DMS114 treated with DMSO at 0.1 percent for 48 hours (cell line): ENCODE measurements around the gene MAML2.

Experiments used
- DNase-seq: peaks from one replicate; lab custom pipeline; 2025; ENCODE audit not compliant: unreplicated experiment; lab: John Stamatoyannopoulos, UW

Gene MAML2

DNA sequence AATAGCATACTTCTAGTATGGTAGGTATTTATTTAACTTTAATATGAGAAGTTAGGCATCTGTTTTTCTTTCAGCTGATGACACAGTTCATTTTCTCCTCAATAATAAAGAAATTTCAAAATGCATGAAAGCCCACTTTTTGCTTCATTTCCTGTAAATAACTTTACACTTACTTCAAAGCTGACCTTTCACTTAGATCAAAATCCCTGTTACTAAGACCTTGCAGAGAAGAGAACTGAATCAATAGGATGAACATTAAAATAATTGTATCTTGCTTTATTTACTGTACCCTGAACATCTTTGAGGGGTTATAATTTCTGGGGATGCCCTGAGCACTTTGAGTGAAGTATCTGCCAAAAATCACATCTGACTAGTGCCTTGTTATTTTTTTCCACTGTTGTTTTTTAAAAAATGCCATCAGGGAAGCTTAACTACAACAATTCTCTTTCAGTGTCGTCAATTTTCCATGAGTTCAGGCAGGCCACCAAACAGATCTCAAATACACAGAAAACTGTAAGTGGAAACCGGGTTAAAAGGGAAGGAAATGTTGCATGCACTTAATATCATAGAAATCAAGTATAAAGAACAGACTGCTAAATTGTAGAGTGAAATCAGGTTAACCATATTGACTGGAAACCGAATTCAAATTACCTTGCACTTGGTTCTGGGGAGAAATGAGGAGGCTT lies 206.2 kb downstream of the MAML2 start:
- no peak for DNase-seq

DNA sequence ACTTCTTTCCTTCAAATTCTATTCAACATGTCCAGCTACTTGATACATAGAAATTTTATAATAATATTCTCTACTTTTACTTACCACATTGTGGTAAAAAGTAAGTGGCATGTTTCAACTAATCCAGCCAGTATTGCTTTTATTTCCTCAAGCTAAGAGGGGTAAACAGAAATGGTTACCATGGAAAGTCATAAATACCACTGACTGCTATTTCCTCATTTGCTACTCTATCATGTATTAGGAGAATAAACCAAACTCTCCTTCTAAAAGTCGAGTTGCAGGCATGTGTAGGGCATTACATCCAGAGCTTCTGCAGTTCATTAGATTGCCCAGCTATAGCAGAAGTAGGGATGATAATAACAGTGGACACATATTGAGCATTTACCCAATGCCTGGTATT lies 208.4 kb downstream of the MAML2 start:
- no peak for DNase-seq

DNA sequence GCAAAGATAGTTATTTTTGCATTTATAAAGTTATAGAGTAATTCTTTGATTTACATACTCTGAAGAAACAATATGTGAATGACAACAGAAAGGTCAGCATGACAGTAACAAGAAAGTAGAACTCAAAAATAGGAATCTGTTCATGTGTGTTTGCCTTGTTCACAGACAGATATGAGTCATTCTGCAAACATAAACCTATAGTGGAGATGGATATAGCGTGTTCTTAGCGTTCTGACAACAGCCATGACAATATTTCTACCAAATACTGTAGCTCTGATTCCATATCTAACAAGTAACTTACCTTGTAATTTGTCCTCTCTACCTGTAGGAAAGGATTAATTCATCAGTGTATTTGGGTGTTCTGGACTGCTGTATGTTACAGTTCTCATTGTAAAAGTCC lies 210.6 kb downstream of the MAML2 start:
- DNase-seq = no peak

DNA sequence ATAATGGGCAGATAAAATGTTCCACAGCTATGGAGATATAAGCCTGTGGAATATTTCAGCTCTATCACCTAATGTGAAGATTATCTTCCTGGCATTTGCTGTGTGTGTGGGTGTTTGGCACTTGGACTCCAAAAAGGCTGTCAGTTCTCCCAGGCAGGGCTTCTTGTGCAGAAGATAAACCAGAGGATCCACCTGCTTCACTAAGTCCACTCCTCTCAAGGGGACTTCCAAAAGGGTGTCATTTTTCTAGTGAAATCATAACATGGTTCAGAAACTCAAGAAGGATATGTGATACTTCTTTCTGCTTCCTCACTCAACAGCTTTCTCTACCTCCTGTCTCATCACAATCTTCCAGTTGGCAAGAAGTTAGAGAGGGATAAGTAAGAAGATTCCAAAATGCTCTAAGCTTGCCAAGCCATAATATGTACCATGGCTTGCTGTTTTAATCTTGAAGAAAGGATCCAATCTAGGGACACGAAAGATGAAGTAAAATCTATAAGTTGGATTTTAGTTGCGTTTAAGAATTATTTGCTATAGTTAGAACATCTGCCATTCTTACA lies 212.9 kb downstream of the MAML2 start:
- no peak for DNase-seq

DNA sequence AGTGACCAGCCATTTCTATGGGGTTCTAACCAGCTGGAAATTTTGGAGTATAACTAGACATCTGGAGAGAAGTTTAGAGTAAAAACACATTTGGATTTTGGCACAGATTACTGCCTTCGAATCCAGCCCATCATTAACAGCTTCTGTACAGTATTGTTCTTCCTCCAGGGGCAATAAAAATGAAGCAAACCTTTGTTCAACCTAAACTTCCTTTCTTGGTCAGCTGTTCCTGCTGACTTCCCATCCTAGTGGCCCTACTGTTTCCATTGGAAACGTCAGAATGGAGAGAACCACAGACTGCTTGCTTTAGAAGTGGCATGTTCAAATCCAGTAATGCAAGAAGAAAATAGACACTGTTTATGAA lies 215.4 kb downstream of the MAML2 start:
- no peak for DNase-seq

DNA sequence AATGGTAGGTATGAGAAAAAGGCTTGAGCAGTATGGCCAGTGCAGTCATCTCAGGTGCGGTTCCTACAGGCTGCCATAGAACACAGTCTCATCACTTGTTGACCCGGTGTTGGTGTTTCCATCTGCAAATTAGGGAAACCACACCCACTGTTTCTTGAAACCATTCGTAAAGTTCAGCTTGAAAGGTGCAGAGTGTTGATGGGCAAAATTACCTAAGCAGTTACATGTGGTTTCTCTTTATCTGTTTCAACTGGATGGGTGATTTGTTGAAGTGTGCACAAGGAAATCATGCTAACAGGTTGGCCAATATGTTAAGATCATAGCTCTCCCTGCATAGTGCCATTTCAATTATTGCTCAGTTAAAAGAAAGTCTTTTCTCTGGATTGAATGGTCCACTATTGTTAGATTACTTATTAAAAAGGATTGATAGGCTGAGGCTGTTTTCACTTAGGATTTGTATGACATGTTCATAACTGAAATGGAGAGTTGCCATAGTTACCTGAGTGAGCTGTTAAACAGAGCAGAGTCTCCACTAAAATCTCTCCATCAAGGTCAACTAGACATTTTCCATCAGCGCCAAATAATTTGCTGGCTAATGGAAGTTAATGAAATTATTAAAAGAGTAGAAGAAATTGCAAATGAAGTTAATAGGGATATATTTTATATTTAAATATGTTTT lies 215.9 kb downstream of the MAML2 start:
- no peak for DNase-seq

DNA sequence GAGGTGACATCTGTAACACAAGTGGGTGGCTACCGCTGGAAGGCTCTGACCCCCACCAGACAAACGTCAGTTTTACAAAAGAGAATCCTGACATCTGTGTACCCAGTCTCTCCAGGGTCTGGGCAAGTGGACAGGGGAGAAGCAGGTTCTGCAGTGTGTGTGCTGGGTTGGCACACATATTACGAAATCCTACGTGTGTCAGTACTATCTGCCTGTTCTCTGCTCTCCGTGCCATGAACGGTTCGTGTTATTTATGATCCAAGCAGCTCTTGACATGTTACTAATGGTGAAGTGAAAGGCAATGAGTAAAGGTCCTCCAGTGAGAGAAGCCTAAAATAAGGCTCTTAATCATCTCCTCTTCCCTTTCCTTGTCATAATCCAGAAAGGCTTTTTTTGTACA lies 217.6 kb downstream of the MAML2 start:
- no peak for DNase-seq

DNA sequence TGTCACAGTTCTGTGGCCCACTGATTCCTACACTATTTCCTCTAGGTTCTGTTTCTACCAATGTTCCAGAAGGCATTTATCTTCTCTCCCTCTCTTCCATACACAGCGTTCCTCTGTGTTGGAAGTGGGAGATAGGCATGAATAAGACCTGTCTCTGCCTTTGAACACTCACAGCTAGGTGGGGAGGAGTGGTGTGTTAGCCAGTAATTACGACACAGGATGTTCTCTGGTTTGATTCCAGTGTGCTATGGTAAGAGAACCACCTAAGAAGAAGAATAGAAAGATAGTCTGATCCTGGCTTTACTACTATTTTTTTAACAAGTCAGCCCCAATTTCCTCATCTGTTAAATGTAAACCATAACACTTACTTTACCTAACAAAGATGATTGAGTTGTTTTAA lies 218.8 kb downstream of the MAML2 start:
- DNase-seq = no peak

DNA sequence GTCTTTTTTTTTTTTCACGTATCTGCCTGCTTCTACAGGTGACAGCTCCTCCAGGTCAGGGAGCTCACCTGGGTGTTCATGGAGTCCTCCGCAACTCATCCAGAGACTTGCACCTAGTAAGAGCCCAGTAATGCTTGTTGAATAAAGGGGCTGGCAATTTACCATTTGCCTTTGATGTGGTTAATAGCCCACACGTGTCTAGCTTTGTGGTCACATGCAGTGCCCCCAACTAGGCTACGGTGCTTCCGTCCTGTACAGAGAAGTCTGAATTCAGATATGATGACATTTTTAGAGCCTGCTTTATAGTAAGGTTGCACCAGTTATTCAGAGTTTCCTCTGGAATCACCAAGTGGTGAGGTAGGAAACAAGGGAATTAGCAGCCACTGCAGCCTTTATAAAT lies 219.7 kb downstream of the MAML2 start:
- no peak for DNase-seq

DNA sequence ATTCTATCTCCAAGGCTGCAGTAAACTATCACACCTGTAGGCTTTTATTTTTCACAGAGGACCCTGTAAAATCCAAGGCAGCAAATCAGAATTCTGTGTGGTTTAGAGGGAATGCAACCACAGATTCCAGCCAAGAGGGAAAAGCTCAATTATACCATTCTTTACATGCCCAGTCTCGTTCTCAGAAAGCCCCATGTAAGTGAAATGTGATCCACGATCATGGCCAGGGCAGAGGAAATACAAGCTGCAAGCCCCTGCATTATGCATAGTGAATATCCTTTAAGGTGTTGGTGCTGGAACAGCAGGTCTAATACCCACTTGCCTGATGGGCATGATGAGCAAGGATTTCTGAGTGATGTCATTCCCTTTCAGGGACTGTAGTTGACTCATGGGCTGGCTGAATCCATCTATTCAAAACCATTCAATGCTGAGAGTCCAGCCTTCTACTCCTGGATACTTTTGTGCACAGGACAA lies 220.4 kb downstream of the MAML2 start:
- DNase-seq = no peak

DNA sequence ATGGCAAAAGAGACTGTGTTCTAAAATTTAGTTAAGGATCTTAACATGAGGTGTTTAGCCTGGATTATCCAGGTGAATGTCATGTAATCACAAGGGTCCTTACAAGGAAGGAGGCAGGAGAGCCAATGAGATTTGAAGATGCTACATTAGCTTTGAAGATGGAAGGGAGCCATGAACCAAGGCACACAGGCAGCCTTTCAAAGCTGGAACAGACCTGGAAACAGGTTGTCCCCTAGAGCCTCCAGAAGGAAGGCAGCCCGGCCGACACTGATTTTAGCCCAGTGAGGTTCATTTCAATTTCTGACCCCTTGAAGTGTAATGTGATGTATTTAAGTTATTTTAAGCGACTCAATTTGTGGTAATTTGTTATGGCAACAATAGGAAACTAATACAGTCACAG lies 223.8 kb downstream of the MAML2 start:
- no peak for DNase-seq

DNA sequence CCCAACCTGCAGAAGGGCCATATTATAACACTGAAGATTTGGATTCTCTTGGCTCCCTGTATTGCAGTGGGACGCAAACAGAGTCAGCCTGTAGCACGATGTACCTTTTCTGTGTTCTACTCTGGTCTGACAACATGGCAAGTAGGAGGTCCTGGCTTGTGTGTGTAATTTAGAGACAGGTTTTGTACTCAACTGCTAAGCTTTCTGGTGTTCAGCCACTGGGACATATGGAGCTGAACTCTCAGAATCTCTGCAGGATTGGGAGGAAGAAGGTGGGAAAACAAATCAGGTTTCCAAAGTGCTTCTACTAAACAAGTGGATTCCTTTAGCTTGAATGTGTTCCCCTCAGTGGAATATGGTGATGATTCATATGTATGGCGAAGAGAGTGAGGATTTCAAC lies 226.6 kb downstream of the MAML2 start:
- DNase-seq = no peak

DNA sequence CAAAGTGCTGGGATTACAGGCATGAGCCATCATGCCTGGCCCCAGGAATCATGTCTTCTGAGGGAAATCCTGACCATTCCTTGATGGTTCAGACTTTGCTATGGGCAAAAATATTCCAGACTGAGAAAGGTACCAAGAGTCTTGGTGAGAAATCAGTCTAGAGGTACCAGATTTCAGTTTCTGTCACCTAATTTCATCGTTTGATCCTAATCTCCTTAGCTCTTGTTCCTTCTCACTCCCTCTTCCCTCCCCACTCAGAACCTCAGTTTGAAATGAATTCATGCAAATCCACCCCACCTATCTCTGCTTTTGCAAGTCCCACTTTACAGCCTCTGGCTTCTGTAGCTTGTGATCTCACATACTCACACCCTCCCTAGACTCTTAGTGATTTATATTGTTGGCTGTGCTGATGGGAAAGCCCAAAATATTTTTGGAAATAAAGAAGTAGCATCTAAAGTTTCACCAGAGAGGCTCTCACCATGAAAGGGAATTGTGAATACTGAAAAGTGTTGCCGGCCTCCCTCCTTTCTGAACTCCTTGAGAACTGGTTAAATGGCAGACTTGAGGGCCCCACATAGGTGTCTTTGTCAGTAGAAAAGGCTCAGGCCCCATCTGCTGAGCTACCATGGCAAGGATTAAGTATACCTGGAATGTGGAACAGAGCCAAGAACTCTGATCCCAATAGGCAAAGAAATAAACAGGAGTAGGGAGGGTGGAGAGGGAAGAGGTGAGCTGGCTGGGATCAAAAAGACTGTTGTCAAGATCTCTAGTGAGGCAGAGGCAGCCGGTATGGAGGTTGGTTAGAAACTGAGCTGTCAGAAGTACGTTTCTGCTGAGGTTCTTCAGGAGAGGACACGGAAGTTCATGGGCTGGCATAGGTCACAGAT lies 228.6 kb downstream of the MAML2 start:
- DNase-seq = no peak

DNA sequence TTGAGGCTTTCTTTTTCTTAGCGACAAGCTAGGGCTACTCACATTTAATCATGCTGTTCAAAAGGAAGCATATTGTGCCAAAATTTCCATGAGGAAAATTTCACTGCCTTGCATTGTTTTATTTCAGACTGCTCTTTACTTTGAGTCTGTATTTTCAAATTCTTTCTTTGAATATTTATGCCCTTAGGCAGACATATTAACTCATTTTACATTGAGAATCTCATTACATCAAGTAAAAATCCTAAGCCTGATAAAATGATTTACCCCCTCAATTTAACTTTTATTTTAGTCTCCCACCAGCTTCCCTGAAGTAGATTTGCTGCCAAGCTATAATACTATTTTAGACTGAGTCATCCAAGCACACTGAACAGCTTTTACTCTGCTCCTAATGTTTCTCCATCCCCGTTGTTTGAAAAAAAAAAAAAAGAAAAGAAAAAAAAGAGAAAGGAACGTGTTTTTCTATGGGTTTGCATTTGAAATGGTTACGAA lies 229.8 kb downstream of the MAML2 start:
- no peak for DNase-seq

DNA sequence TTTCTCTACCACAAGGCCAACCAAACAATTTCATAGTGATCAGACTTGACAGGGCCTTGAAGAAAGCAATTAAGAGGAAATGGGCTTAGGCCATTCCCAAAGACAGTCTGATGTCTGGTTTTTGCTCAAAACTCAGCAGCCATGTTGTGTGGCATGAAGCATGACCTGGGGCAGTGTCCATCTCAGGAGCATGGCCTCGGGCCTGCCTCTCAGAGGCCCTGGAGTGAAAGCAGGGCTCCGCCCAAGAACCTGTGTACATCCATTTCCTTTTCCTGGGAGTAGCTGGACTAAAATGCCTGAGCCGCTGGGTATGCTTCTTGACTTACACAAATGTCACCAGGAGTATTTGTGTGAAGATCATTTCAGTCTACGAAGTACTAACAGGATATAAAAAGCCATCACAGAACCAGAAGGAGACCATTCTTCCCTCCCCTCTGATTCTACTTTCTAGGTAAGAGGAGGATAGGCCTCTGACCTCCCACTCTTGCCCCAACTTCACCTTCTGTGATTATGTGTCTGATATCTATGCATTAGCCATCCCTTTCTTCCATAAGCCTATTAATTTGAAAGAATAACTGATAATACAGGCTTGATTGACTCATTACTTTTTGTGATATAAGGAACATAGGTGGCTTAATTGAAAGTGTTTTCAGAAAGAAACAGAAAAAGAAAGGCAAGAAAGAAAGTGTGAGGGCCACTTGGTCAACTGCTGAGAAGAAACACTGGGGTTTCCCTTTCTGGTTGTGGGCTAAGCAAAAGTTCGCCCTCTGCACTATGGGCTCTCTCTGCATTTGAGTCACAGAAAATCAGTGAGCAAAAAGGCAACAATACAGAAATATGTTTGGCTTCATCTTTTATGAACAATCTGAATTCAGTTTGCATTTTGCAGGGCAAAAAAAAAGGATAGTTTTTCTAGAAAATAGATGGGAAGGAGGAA lies 230.5 kb downstream of the MAML2 start:
- DNase-seq = no peak

DNA sequence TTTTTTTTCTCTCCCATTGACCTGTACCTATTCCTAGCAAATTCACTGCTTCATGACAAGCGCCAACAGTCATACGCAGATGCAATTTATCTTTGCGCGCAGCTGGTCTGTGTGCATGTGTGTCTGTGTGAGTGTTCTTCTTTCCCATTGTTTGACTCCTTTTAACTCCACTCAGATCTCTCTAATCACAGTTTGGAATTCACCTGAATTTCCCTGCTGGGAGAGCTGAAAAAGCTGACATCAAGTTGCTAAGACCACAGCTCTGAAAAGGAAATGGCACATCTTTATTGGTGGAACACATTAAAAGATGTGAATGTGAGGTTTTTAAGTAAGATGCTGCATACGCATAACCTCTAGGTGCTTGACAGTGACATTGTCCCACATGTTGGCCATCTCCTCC lies 231.7 kb downstream of the MAML2 start:
- DNase-seq = no peak

DNA sequence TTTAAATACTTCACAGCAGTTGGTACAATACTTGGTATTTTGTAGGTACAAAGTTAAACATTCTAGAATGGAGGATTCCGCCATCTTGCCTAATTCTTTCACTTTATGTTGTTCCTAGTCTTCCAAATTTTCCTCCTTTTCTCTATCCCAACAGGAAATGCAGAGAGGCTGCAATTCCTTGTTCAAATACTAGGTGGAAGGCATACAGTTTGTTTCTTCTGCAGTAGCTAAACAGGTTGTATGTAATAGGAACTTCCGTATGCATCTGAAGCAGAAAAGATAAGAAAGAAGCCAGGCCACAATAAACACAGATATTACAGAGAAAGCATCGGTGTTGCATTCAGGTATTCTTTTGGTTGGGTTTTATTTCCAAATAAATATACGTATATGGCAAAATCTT lies 232.7 kb downstream of the MAML2 start:
- no peak for DNase-seq

DNA sequence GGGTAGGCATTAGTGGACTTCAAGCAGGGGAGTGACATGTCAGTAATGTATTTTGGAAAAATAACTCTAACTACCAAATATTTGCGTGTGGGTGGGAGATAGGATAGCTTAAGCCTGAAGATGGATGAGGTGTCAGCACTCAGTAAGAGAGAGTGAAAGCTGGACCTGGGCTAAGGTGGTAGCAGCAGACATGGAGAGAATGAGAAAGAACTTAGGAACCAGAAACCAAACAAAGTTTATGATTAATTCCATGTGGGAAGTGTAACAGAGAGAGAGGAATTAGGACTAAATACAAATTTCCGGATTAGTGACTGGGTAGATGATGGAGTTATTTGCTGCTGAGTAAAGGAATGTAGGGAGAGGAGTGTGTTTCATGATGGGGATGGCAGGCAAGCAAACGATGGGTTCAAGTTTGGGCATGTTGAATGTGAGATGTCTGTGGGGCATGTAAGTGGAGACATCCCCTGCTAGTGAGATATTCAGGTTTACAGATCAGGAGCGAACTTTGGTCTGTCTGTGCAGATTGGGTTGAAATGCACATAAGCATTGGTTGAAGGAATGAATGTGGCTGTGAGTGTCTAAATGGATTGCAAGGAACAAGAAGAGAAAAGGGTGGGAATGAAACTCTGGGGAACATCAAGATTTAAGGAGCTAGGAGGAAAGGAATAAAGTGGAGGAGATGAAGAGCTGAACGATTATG lies 233.5 kb downstream of the MAML2 start:
- DNase-seq = no peak

DNA sequence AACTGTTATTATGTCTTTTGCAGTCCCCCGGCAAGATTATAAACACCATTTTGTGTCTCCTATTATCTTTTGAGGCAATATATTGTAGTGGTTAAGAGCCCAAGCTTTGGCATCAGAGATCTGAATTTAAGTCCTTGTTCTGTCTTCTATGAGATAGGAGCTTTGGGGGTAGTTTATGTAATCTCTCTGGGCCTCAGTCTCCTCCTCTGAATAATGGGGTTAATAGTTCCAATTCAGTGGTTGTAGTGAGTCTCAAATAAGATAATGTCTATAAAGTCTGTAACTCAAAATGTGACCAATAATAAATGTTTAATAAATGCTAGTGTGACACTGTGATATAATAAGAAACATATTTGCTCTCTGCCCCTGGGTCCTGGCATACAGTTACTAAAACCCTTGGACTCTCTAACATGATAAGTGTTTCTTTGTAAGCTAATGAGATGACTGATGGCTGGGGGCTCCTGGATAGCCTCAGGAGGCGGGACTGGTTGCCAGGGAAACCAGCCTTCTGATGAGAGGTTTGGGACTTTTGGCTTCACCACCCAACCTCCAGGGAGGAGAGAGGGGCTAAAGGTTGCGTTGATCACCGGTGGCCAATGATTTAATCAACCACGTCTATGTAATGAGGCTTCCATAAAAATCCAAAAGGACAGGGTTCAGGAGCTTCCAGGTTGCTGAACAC lies 235.7 kb downstream of the MAML2 start:
- DNase-seq = no peak
